HG02973 (cell line): ENCODE results near the gene ZDHHC24.
A peak's percentile ranks its signal among the peaks of the same experiment; 100 is the strongest.
"Not testable (repeated sequence)": the region's sequence is repeated elsewhere in the genome, so short reads cannot be mapped to it uniquely, and the experiment has no call there.

Experiments used
- ATAC-seq: cut with Tn5 transposase; IDR thresholded peaks from one replicate; pipeline ENCODE4 v1.9.1; 2021; ENCODE audit warnings: moderate library complexity; ENCODE audit not compliant: unreplicated experiment

ZDHHC24 gene

GRCh38 chr11:66546966-66547661 is 1.3 kb upstream of the ZDHHC24 start:
- no peak for ATAC-seq

DNA sequence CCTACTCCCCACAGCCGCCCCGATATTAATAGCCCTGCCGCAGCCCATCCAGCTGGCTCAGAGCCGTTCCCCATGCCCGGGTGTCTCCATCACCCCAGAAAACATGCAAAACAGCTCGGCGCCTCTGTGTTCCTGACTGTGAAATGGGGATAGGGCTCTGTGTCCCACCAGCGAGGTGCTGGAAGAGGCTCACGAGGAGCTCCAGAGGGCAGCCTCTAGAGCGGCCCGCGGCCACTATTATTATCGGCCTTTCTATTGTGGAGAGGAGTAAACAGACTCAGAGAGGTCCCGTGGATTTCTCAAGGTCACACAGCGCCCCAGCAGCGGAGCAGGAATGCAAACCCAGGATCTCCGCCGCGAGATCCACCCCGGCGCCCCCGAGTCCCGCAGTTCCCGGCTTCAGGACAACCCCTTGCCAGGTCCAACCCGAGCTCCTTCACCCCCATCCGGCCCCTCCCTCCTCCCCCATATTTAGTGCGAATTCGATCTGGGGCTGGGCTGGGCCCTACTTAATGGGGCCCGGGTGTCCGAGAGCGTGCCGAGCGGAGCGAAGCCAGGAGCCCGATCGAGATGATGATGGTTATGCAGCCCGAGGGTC is 619 bp upstream of the ZDHHC24 start, which contains the start of gene ACTN3:
ACTN3 (plus strand) TSS at position 536 of the 598 bp plus-strand sequence; CDS start at position 571, 35 bp downstream.
- ATAC-seq, result no peak

- ATAC-seq, result not testable (repeated sequence)
These were observed 896 bp downstream of the ZDHHC24 start for GRCh38 chr11:66544952-66545351.

DNA sequence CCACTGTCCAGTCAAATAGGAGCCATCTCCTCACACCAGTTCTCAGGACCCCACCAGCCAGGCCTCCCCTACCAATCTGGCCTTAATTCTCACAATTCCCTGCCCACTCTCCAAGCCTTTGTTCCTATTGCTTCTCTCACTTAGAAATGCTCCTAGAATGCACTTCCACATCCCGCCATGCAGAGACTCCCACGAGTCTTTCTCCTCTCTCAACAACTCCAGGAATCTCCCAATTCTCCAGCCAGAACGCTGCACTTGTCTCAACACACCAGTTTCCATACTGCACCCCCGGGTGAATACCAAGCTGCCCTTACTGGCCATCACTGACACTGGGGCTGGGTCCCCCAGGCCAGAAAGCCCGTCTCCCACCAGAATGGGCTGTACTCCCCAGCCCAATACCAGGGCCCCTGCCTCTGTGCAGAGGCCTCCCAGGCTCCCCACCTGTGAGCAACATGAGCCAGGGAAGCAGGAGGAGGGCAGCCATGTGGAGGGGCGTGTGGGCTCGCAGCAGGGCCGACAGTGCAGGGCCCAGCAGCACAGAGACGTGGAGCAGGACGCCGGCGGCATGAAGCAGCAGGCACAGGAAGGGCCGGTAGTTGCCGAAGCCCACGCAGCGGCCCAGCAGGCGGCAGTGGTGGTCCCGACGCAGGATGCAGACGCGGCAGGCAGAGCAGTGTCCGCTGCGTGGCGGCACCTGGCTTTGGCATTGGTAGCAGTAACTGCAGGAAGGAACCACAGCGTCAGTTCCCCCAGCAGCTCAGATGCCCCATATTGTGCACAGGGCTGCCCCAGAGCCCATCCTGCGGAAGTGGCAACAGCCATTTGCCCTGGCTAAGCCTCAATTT is 2.4 kb downstream of the ZDHHC24 start:
- ATAC-seq, result no peak

GRCh38 chr11:66542362-66542761 is 3.5 kb downstream of the ZDHHC24 start:
- no peak for ATAC-seq

DNA sequence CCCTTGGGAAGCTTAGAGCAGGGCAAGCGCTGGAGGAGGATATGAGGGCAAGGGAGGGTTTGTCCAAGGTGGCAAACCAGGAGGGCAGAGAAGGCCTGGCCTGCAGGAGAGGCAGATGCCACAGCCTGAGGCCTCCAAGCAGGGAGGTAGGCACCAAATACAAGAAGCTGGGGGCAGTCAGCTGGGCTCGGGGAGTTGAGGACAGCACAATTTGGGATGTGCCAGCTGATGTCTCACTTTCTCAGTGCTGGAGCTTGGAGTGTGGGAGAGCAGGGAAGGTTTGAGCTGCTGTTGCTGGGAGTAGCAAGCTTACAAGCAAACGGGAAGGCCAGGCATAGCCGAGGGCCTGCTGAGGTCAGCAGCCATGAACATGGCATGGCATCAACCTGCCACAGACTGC is 4.0 kb downstream of the ZDHHC24 start:
- no peak for ATAC-seq

- ATAC-seq, result not testable (repeated sequence)
These were observed 5.2 kb downstream of the ZDHHC24 start for GRCh38 chr11:66540598-66540997.

DNA sequence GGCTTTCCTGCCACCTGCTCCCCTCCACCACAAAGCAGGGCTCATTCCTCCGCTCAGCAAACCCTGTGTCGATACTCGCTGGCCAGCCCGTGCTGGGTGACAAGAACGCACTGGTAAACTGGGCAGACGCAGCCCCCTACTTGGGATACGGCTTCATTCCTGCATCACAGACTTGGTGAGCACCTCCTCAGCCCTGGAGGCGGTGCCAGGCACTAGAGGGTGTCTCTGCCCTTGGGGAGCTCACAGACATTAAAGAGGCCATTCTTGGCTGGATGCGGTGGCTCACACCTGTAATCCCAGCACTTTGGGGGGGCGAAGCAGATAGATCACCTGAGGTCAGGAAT is 6.0 kb downstream of the ZDHHC24 start:
- ATAC-seq, result no peak

GRCh38 chr11:66539170-66539869 is 6.5 kb downstream of the ZDHHC24 start:
- no peak for ATAC-seq

DNA sequence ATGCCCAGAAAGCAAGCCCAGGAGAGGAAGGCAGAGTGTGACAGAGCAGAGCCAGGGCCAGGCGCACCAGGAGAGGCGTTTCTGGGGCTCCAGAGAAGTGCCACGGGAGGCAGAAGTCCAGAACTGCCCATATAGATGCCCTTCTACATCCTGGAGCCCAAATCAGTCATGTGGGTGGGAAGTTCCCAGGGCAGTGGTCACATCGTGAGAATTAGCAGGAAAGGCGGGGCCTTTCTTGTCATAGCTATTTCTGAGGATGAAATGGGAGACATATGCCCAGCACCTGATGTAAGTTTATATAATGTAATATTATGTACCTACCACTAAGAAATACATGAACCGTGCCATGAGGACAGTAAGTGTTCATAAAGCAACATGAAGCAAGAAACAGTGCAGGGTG is 13.1 kb downstream of the ZDHHC24 start:
- ATAC-seq, result no peak

DNA sequence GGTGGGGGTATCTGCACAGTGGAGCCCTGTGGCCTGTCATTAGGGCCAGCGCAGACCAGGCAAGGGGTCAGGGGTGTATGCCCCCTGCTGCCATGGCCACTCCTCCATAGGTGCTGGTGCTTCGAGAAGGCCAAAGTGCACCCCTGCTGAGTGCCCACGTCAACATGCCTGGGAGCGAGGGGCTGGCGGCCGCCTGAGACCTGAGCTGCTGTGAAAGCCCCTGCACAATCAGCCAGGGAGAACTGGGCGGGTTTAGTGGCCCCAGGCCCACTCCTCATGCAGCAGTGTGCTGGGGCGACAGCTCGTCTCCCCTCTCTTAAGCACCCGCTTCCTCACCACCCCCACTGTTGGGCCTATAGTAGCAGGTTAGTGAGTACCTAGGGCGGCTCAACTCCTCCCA is 14.0 kb downstream of the ZDHHC24 start:
- ATAC-seq, result no peak

- no peak for ATAC-seq
These were observed 14.7 kb downstream of the ZDHHC24 start for GRCh38 chr11:66530927-66531709.

DNA sequence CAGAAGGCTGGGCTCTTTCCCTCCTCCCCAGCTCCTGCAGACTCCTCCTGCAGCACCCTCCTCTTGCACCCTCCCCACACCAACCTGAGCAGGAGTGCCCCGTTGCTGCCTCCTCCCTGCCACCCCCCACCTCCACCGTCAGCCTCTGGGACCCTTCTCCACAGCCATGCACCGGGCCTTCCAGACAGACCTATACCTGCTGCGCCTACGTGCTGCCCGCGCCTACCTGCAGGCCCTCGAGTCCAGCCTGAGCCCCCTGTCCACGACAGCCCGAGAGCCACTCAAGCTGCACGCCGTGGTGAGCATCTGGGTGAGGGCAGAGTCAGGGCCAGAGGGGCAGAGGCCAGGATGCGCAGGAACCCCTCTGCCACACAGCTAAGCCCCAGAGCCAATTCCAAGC is 16.2 kb downstream of the ZDHHC24 start:
- no peak for ATAC-seq

DNA sequence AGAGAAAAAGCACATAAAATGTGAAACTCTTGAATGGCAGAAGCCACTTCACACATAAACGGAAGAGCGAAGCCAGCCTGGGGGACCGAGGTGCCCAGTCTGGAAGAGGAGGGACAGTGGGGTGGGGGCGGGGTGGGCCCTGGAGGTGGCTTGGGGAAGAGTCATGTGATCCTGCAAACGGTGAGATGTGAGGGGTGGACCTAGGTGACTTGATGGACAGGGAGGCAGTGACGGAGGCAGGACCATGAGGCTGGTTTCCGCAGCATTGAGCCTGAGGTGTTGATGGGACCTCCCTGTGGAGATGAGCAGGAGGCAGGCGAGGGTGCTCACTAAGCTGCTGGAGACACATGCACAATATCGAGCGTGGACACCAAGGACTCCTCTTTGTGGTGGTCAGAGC is 16.8 kb downstream of the ZDHHC24 start:
- no peak for ATAC-seq

- no peak for ATAC-seq
These were observed 21.4 kb downstream of the ZDHHC24 start for GRCh38 chr11:66524304-66525040.

- no peak for ATAC-seq
These were observed 22.2 kb downstream of the ZDHHC24 start for GRCh38 chr11:66523611-66524010.

DNA sequence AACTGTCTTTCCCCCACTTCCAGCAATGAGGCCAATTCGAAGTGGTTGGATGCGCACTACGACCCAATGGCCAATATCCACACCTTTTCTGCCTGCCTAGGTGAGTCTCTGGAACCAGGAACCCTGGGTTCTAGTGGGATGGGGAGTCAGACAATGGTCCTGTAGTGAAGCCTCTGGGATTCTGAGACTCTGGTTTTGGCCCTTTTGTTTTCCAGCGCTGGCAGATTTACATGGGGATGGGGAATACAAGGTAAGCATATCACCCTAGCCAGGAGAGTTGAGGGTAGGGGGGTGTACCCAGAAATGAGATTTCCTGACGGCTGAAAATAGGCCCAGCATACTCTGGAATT is 34.9 kb downstream of the ZDHHC24 start:
- peak; percentile 7 for ATAC-seq

GRCh38 chr11:66510271-66510989 is 35.4 kb downstream of the ZDHHC24 start, which contains the start of gene BBS1:
Gene BBS1, plus strand, starts transcription at chr11:66510635. Its CDS starts 25 bp downstream, at chr11:66510660.
- peak; percentile 70 for ATAC-seq

- no peak for ATAC-seq
These were observed 36.7 kb downstream of the ZDHHC24 start for GRCh38 chr11:66509131-66509561.
